GM12891 (cell line): Measurements from ENCODE around the gene HOXB6.

ENCODE experiments used
- POLR2A ChIP-seq: IDR thresholded peaks from 2 replicates; pipeline ENCODE4 v1.6.1; 2011; ENCODE audit warnings: low read depth, low read length, control low read depth
- TAF1 ChIP-seq: IDR thresholded peaks from 2 replicates; pipeline ENCODE4 v1.6.1; 2011; ENCODE audit warnings: low read depth, low read length, control low read depth

GRCh38 chr17:48546137-48546923, 58.5 kb downstream of the HOXB6 start:
- no peak for TF ChIP-seq TAF1
- TF ChIP-seq POLR2A = no peak
